ENCODE measurements around the gene MLPH.

Gene MLPH

DNA sequence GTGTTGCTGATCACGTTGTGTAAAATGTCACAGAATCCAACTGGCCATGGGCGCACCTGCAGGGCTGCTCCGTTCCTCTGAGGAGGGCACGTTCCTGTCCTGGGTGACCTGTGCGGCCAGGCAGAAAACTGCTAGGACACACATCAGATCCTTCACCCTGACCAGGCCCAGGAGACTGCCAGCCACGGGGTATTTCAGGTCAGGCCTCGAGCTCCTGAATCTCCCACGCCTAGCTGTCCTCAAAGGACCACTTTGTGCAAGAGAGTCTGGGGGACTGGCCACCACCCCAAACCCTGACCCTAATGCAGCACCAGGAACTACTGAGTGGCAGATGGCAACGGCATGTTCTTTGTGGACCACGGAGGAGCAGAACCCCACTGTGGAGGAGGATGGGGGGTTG is 90.4 kb downstream of the MLPH start:
- no peaks in the 10 kb centered on the region for H3K36me3 ChIP-seq (ENCODE audit: control insufficient read depth, low read length)

GRCh38 chr2:237577956-237578870 is 91.2 kb downstream of the MLPH start:
- no peak overlapping the region for H3K4me3 ChIP-seq (ENCODE audit: low read length)
- no peak for TF ChIP-seq EZH2phosphoT487 (IDR thresholded peaks at IDR 0.05; ENCODE audit: borderline replicate concordance, low read length)
- TF ChIP-seq, protein P1, sequence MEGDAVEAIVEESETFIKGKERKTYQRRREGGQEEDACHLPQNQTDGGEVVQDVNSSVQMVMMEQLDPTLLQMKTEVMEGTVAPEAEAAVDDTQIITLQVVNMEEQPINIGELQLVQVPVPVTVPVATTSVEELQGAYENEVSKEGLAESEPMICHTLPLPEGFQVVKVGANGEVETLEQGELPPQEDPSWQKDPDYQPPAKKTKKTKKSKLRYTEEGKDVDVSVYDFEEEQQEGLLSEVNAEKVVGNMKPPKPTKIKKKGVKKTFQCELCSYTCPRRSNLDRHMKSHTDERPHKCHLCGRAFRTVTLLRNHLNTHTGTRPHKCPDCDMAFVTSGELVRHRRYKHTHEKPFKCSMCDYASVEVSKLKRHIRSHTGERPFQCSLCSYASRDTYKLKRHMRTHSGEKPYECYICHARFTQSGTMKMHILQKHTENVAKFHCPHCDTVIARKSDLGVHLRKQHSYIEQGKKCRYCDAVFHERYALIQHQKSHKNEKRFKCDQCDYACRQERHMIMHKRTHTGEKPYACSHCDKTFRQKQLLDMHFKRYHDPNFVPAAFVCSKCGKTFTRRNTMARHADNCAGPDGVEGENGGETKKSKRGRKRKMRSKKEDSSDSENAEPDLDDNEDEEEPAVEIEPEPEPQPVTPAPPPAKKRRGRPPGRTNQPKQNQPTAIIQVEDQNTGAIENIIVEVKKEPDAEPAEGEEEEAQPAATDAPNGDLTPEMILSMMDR (IDR thresholded peaks at IDR 0.05; ENCODE audit: low read depth, low read length, poor library complexity, severe bottlenecking) = no peak
- no peak overlapping the region for H3K4me2 ChIP-seq (ENCODE audit: low read length)
- peaks cover 5% of the 10 kb centered on the region; the same call in 1 of the 2 replicates for H3K27me3 ChIP-seq (ENCODE audit: control insufficient read depth, low read length)
- no peaks in the 10 kb centered on the region for H3K36me3 ChIP-seq (ENCODE audit: control insufficient read depth, low read length)
- H3K9me2 ChIP-seq (replicated peaks; ENCODE audit: control insufficient read depth, low read length) = no peaks in the 10 kb centered on the region
- H3K27ac ChIP-seq (ENCODE audit: low read depth, low read length) = no peak overlapping the region
- H4K20me1 ChIP-seq (ENCODE audit: control insufficient read depth, insufficient read depth, low read depth, low read length) = no peaks in the 10 kb centered on the region
- no peaks in the 10 kb centered on the region for H3F3A ChIP-seq (ENCODE audit: control insufficient read depth, insufficient read depth)
- H3K79me2 ChIP-seq (ENCODE audit: control insufficient read depth, low read length) = no peaks in the 10 kb centered on the region
- no peaks in the 10 kb centered on the region for H3K9me3 ChIP-seq (ENCODE audit: control insufficient read depth, insufficient read depth, low read length)
- H3K4me1 ChIP-seq (ENCODE audit: control insufficient read depth, low read length) = no peaks in the 10 kb centered on the region

More for the DNA sequence above, 90.4 kb downstream of the MLPH start:
- H3K27me3 ChIP-seq (ENCODE audit: control insufficient read depth, low read length) = peaks cover 6% of the 10 kb centered on the region; the same call in 1 of the 2 replicates
- no peaks in the 10 kb centered on the region for H3K9me2 ChIP-seq (replicated peaks; ENCODE audit: control insufficient read depth, low read length)
- H3K4me2 ChIP-seq (ENCODE audit: low read length) = no peak overlapping the region
- H3K79me2 ChIP-seq (ENCODE audit: control insufficient read depth, low read length) = no peaks in the 10 kb centered on the region
- no peaks in the 10 kb centered on the region for H3F3A ChIP-seq (ENCODE audit: control insufficient read depth, insufficient read depth)
- no peaks in the 10 kb centered on the region for H3K9me3 ChIP-seq (ENCODE audit: control insufficient read depth, insufficient read depth, low read length)
- H4K20me1 ChIP-seq (ENCODE audit: control insufficient read depth, insufficient read depth, low read depth, low read length) = no peaks in the 10 kb centered on the region
- no peak overlapping the region for H3K4me3 ChIP-seq (ENCODE audit: low read length)
- H3K4me1 ChIP-seq (ENCODE audit: control insufficient read depth, low read length) = no peaks in the 10 kb centered on the region
- TF ChIP-seq, protein P1 (IDR thresholded peaks at IDR 0.05; ENCODE audit: low read depth, low read length, poor library complexity, severe bottlenecking) = no peak
- no peak for TF ChIP-seq EZH2phosphoT487 (IDR thresholded peaks at IDR 0.05; ENCODE audit: borderline replicate concordance, low read length)
- H3K27ac ChIP-seq (ENCODE audit: low read depth, low read length) = no peak overlapping the region

DNA sequence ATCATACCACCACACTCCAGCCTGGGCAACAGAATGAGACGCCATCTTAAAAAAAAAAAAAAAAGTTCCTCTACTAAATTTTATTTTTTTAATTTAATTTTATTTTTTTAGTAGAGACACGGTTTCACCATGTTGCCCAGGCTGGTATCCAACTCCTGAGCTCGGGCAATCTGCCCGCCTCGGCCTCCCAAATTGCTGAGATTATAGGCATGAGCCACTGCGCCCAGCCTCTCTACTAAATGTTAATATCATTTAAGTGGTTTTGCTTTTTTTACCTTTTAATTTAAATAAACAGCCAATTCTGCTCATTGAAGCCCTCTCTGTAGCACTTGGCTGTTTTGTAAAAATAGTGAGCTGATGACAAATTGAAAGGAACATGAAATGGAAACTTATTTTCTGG is 94.3 kb downstream of the MLPH start:
- Histone ChIP-seq H3K79me2 (ENCODE audit: control insufficient read depth, low read length) (no peaks in the 10 kb centered on the region), H3K4me1 (ENCODE audit: control insufficient read depth, low read length) (no peaks in the 10 kb centered on the region), H3K4me2 (ENCODE audit: low read length) (no peak overlapping the region), H3K27ac (ENCODE audit: low read depth, low read length) (no peak overlapping the region), H4K20me1 (ENCODE audit: control insufficient read depth, insufficient read depth, low read depth, low read length) (no peaks in the 10 kb centered on the region), H3K9me2 (replicated peaks; ENCODE audit: control insufficient read depth, low read length) (no peaks in the 10 kb centered on the region), H3K27me3 (ENCODE audit: control insufficient read depth, low read length) (peaks cover 8% of the 10 kb centered on the region), H3K4me3 (ENCODE audit: low read length) (no peak overlapping the region), H3K9me3 (ENCODE audit: control insufficient read depth, insufficient read depth, low read length) (no peaks in the 10 kb centered on the region), H3K36me3 (ENCODE audit: control insufficient read depth, low read length) (no peaks in the 10 kb centered on the region), H3F3A (ENCODE audit: control insufficient read depth, insufficient read depth) (no peaks in the 10 kb centered on the region)
- no peak for TF ChIP-seq EZH2phosphoT487 (IDR thresholded peaks at IDR 0.05; ENCODE audit: borderline replicate concordance, low read length)
- TF ChIP-seq, protein P1 (IDR thresholded peaks at IDR 0.05; ENCODE audit: low read depth, low read length, poor library complexity, severe bottlenecking) = no peak
